Measurements from ENCODE around the gene GMDS.

DNA sequence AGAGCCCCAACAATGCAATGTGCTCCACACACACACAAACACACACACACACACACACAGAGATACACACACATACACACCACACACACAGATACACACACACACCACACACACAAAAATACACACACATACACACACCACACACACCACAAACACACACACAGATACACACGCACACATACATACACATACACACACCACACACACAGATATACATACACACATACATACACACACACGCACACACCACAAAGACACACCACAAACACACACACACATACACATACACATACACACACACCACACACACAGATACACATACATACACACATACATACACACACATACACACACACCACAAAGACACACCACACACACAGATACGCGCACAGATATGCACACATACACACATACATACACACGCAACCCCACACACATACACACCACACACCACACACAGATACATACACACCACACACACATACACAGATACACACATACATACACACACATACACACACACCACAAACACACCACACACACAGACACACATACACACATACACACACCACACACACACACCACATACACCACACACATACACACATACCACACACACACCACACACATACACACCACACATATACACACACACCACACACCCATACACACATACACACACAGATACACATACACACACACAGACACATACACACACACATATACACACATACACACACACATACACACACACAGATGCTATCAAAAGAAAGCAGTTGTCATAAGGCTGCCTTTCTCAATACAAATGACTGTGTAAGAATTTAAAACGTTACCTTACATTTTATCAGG, 507.7 kb downstream of the GMDS start:
- TF ChIP-seq, protein P1, sequence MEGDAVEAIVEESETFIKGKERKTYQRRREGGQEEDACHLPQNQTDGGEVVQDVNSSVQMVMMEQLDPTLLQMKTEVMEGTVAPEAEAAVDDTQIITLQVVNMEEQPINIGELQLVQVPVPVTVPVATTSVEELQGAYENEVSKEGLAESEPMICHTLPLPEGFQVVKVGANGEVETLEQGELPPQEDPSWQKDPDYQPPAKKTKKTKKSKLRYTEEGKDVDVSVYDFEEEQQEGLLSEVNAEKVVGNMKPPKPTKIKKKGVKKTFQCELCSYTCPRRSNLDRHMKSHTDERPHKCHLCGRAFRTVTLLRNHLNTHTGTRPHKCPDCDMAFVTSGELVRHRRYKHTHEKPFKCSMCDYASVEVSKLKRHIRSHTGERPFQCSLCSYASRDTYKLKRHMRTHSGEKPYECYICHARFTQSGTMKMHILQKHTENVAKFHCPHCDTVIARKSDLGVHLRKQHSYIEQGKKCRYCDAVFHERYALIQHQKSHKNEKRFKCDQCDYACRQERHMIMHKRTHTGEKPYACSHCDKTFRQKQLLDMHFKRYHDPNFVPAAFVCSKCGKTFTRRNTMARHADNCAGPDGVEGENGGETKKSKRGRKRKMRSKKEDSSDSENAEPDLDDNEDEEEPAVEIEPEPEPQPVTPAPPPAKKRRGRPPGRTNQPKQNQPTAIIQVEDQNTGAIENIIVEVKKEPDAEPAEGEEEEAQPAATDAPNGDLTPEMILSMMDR (IDR thresholded peaks at IDR 0.05): no peak
- TF ChIP-seq EZH2phosphoT487 (IDR thresholded peaks at IDR 0.05; ENCODE audit: borderline replicate concordance, low read depth) (no peak), TAF1 (IDR thresholded peaks at IDR 0.05; ENCODE audit: borderline replicate concordance, low read depth, low read length) (no peak), EP300 (IDR thresholded peaks at IDR 0.05; ENCODE audit: borderline replicate concordance in 1 of 2, low read depth in 1 of 2, low read length in 1 of 2) (no peak), SMC3 (IDR thresholded peaks at IDR 0.05; ENCODE audit: low read depth, low read length) (no peak), RAD21 (IDR thresholded peaks at IDR 0.05; ENCODE audit: low read length) (no peak), JUND (IDR thresholded peaks at IDR 0.05) (no peak), NRF1 (IDR thresholded peaks at IDR 0.05; ENCODE audit: low read depth, low read length) (no peak)

Data from SK-N-SH (cell line).